ENCODE measurements around the gene ZNF438.
"Not testable (repeated sequence)": the region's sequence is repeated elsewhere in the genome, so short reads cannot be mapped to it uniquely, and the experiment has no call there.

ZNF438 gene

GRCh38 chr10:31055573-31056251 is 24.0 kb upstream of the ZNF438 start:
- DNase-seq (ENCODE audit: low read depth) = no peak
- in situ Hi-C loops (cut with HindIII; ENCODE audit: low sequenced_read_pairs) = no loop called here
- no peak overlapping the region for H3K4me3 ChIP-seq (ENCODE audit: low read depth, low read length)
- no peak for TF ChIP-seq CTCF (IDR thresholded peaks at IDR 0.05; ENCODE audit: low read depth, low read length, missing control alignments)

GRCh38 chr10:31051703-31052102 is 20.0 kb upstream of the ZNF438 start:
- in situ Hi-C loops (cut with HindIII; ENCODE audit: low sequenced_read_pairs) = no loop called here
- no peak for DNase-seq (ENCODE audit: low read depth)
- H3K4me3 ChIP-seq (ENCODE audit: low read depth, low read length) = no peak overlapping the region
- TF ChIP-seq CTCF (IDR thresholded peaks at IDR 0.05; ENCODE audit: low read depth, low read length, missing control alignments) = no peak

- TF ChIP-seq CTCF (IDR thresholded peaks at IDR 0.05; ENCODE audit: low read depth, low read length, missing control alignments) = no peak
- H3K4me3 ChIP-seq (ENCODE audit: low read depth, low read length) = no peak overlapping the region
- no peak for DNase-seq (ENCODE audit: low read depth)
- in situ Hi-C loops (cut with HindIII; ENCODE audit: low sequenced_read_pairs) = no loop called here
Observed at GRCh38 chr10:31042670-31043069, 11.0 kb upstream of the ZNF438 start.

GRCh38 chr10:31041011-31041410 is 9.3 kb upstream of the ZNF438 start:
- H3K4me3 ChIP-seq (ENCODE audit: low read depth, low read length) = no peak overlapping the region
- DNase-seq (ENCODE audit: low read depth) = no peak
- no peak for TF ChIP-seq CTCF (IDR thresholded peaks at IDR 0.05; ENCODE audit: low read depth, low read length, missing control alignments)
- in situ Hi-C loops (cut with HindIII; ENCODE audit: low sequenced_read_pairs) = no loop called here

- H3K4me3 ChIP-seq (ENCODE audit: low read depth, low read length); in situ Hi-C loops (cut with HindIII; ENCODE audit: low sequenced_read_pairs); DNase-seq (ENCODE audit: low read depth): not testable (repeated sequence)
Observed at GRCh38 chr10:31039006-31039405, 7.3 kb upstream of the ZNF438 start.

- H3K4me3 ChIP-seq (ENCODE audit: low read depth, low read length) = no peak overlapping the region
- DNase-seq (ENCODE audit: low read depth) = no peak
- no peak for TF ChIP-seq CTCF (IDR thresholded peaks at IDR 0.05; ENCODE audit: low read depth, low read length, missing control alignments)
- in situ Hi-C loops (cut with HindIII; ENCODE audit: low sequenced_read_pairs) = no loop called here
Observed at GRCh38 chr10:31037749-31038148, 6.1 kb upstream of the ZNF438 start.

- no peak for TF ChIP-seq CTCF (IDR thresholded peaks at IDR 0.05; ENCODE audit: low read depth, low read length, missing control alignments)
- DNase-seq (ENCODE audit: low read depth) = no peak
- in situ Hi-C loops (cut with HindIII; ENCODE audit: low sequenced_read_pairs) = no loop called here
- H3K4me3 ChIP-seq (ENCODE audit: low read depth, low read length) = no peak overlapping the region
Observed at GRCh38 chr10:31036209-31036608, 4.5 kb upstream of the ZNF438 start.

Measured in astrocyte of the cerebellum (primary cell).